ENCODE data around the gene TAT.

- TF ChIP-seq YY1 (IDR thresholded peaks at IDR 0.05; ENCODE audit: low read depth, low read length) (no peak), NFIC (IDR thresholded peaks at IDR 0.05; ENCODE audit: low read depth, low read length) (no peak), FOXM1 (IDR thresholded peaks at IDR 0.05; ENCODE audit: low read depth, low read length) (no peak), USF1 (IDR thresholded peaks at IDR 0.05; ENCODE audit: borderline replicate concordance, extremely low read length, insufficient read depth, low read depth, low read length) (no peak), POLR2A (IDR thresholded peaks at IDR 0.05; ENCODE audit: low read depth, low read length) (no peak), CTCF (IDR thresholded peaks at IDR 0.05 in 2 of 3, conservative IDR thresholded peaks at IDR 0.05 in 1 of 3; ENCODE audit: control insufficient read depth in 2 of 3, extremely low read depth in 1 of 3, insufficient read depth in 1 of 3, low read depth in 3 of 3, low read length in 3 of 3) (no peak), CHD4 (IDR thresholded peaks at IDR 0.05) (no peak), TARDBP (IDR thresholded peaks at IDR 0.05; ENCODE audit: borderline replicate concordance) (no peak), NR2C2 (IDR thresholded peaks at IDR 0.05; ENCODE audit: borderline replicate concordance, control insufficient read depth, insufficient read length, low read depth) (no peak), POLR2AphosphoS5 (IDR thresholded peaks at IDR 0.05; ENCODE audit: low read length) (no peak), CHD2 (IDR thresholded peaks at IDR 0.05; ENCODE audit: borderline replicate concordance, low read depth, low read length) (no peak)
- TF ChIP-seq, protein P1, sequence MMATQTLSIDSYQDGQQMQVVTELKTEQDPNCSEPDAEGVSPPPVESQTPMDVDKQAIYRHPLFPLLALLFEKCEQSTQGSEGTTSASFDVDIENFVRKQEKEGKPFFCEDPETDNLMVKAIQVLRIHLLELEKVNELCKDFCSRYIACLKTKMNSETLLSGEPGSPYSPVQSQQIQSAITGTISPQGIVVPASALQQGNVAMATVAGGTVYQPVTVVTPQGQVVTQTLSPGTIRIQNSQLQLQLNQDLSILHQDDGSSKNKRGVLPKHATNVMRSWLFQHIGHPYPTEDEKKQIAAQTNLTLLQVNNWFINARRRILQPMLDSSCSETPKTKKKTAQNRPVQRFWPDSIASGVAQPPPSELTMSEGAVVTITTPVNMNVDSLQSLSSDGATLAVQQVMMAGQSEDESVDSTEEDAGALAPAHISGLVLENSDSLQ (IDR thresholded peaks at IDR 0.05): no peak
- TF ChIP-seq, protein P2, sequence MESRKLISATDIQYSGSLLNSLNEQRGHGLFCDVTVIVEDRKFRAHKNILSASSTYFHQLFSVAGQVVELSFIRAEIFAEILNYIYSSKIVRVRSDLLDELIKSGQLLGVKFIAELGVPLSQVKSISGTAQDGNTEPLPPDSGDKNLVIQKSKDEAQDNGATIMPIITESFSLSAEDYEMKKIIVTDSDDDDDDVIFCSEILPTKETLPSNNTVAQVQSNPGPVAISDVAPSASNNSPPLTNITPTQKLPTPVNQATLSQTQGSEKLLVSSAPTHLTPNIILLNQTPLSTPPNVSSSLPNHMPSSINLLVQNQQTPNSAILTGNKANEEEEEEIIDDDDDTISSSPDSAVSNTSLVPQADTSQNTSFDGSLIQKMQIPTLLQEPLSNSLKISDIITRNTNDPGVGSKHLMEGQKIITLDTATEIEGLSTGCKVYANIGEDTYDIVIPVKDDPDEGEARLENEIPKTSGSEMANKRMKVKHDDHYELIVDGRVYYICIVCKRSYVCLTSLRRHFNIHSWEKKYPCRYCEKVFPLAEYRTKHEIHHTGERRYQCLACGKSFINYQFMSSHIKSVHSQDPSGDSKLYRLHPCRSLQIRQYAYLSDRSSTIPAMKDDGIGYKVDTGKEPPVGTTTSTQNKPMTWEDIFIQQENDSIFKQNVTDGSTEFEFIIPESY (IDR thresholded peaks at IDR 0.05): no peak
Measured at GRCh38 chr16:71625113-71625850, 48.4 kb upstream of the TAT start.
